NB4 (cell line): ENCODE measurements around the gene LOX.

Source experiments
- CTCF ChIP-seq: IDR thresholded peaks from one replicate; pipeline ENCODE4 v1.5.1; 2012; ENCODE audit warnings: low read depth, low read length
- MAX ChIP-seq: IDR thresholded peaks from 2 replicates; pipeline ENCODE4 v1.6.1; 2011; ENCODE audit warnings: low read depth, low read length
- MYC ChIP-seq: IDR thresholded peaks from 2 replicates; pipeline ENCODE4 v1.6.1; 2011; ENCODE audit warnings: low read depth, low read length
- POLR2A ChIP-seq: IDR thresholded peaks from 2 replicates; pipeline ENCODE4 v1.6.1; 2011; ENCODE audit warnings: mild to moderate bottlenecking; ENCODE audit not compliant: insufficient read length; ENCODE audit errors: extremely low read depth

GRCh38 chr5:122105909-122106308 lies 27.9 kb upstream of the LOX start:
- TF ChIP-seq CTCF: no peak
- TF ChIP-seq MYC: no peak
- no peak for TF ChIP-seq POLR2A
- no peak for TF ChIP-seq MAX
